H1 (cell line): Measurements from ENCODE around the gene PTPRF. TPM values are rescaled to one million over a fixed set of nuclear protein-coding genes. Genes with fewer than 3 reads are reported as not detected.

Experiments
- CTCF ChIA-PET: fragments of 300-600 bp; sonication (Branson Sonifier 250); formaldehyde crosslinking; loops from one replicate; lab custom pipeline; 2021; ENCODE audit not compliant: partially characterized antibody; lab: Charles Lee
- POLR2A ChIA-PET: fragments of 300-600 bp; sonication (Branson Sonifier 250); formaldehyde crosslinking; loops from one replicate; lab custom pipeline; 2021; ENCODE audit warnings: inconsistent platforms; ENCODE audit not compliant: partially characterized antibody; lab: Charles Lee
- DNase-seq, 2 experiments: peaks; one replicate each; pipeline versions ENCODE4 v3.0.0 to v3.0.0-alpha.2; 2010 to 2022; ENCODE audit warnings: low spot score in 2 of 2, low read depth in 1 of 2, mixed read lengths in 1 of 2
- FAIRE-seq: peaks from 2 replicates; lab custom pipeline; 2011; peaks lifted over from hg19 to GRCh38; lab: Jason Lieb, UNC
- H2AFZ ChIP-seq: 2 replicates; pipeline ENCODE4 v1.8.1; 2012; ENCODE audit warnings: low read length, inconsistent platforms
- H2AK5ac ChIP-seq: 2 replicates; pipeline ENCODE4 v1.6.1; 2013; ENCODE audit warnings: low read depth, low read length
- H2BK120ac ChIP-seq: replicated peaks from 2 replicates; pipeline ENCODE3; 2013; ENCODE audit warnings: low read depth, low read length, inconsistent platforms
- H2BK12ac ChIP-seq: 2 replicates; pipeline ENCODE4 v1.6.1; 2013; ENCODE audit warnings: low read depth, low read length
- H2BK15ac ChIP-seq: 2 replicates; pipeline ENCODE4 v1.6.1; 2013; ENCODE audit warnings: low read length
- H2BK20ac ChIP-seq: 2 replicates; pipeline ENCODE4 v1.6.1; 2013; ENCODE audit warnings: low read length
- H2BK5ac ChIP-seq: 2 replicates; pipeline ENCODE4 v1.6.1; 2013; ENCODE audit warnings: low read depth, low read length
- H3K14ac ChIP-seq: 2 replicates; pipeline ENCODE4 v1.6.1; 2013; ENCODE audit warnings: inconsistent platforms; ENCODE audit not compliant: insufficient read length
- H3K18ac ChIP-seq: 2 replicates; pipeline ENCODE4 v1.6.1; 2013; ENCODE audit warnings: low read length; ENCODE audit errors: extremely low read depth
- H3K23ac ChIP-seq: 2 replicates; pipeline ENCODE4 v1.6.1; 2013; ENCODE audit warnings: inconsistent platforms; ENCODE audit not compliant: insufficient read length
- H3K23me2 ChIP-seq: 2 replicates; pipeline ENCODE4 v1.6.1; 2013; ENCODE audit warnings: low read depth, low read length
- H3K27ac ChIP-seq: 2 replicates; pipeline ENCODE4 v1.6.1; 2011; ENCODE audit warnings: low read depth, low read length, inconsistent platforms
- H3K27me3 ChIP-seq, 4 experiments: replicated peaks in 1 of 4; 1 replicate in 1 of 4; 2 replicates in 3 of 4; pipeline versions ENCODE4 v1.6.1 to v1.8.1; 2011 to 2013; ENCODE audit warnings: low read length in 3 of 4, mild to moderate bottlenecking in 3 of 4, inconsistent platforms in 2 of 4, mixed read lengths in 2 of 4, moderate library complexity in 1 of 4; ENCODE audit not compliant: control insufficient read depth in 3 of 4, insufficient read depth in 3 of 4; ENCODE audit errors: extremely low read depth in 1 of 4
- H3K36me3 ChIP-seq, 4 experiments: 2 replicates each; pipeline versions ENCODE4 v1.6.1 to v1.8.1; 2011 to 2013; ENCODE audit warnings: mild to moderate bottlenecking in 4 of 4, low read length in 3 of 4, moderate library complexity in 2 of 4, control low read depth in 1 of 4, inconsistent platforms in 1 of 4; ENCODE audit not compliant: insufficient read depth in 4 of 4, control insufficient read depth in 2 of 4
- H3K4ac ChIP-seq: replicated peaks from 2 replicates; pipeline ENCODE3; 2013; ENCODE audit warnings: low read length, low read depth, mixed read lengths, inconsistent platforms; ENCODE audit not compliant: insufficient read length
- H3K4me1 ChIP-seq, 4 experiments: replicated peaks in 1 of 4; 1 replicate in 1 of 4; 2 replicates in 3 of 4; pipeline versions ENCODE4 v1.6.1 to v1.8.1; 2011 to 2013; ENCODE audit warnings: low read length in 3 of 4, inconsistent platforms in 2 of 4, mixed read lengths in 1 of 4; ENCODE audit not compliant: insufficient read depth in 4 of 4, control insufficient read depth in 3 of 4
- H3K4me2 ChIP-seq, 2 experiments: 2 replicates each; pipeline versions ENCODE4 v1.6.1 to v1.8.1; 2011 to 2013; ENCODE audit warnings: low read depth in 2 of 2, low read length in 2 of 2, control low read depth in 1 of 2, inconsistent platforms in 1 of 2, mild to moderate bottlenecking in 1 of 2; ENCODE audit not compliant: insufficient read depth in 1 of 2
- H3K4me3 ChIP-seq, 4 experiments: fragments of 200-600, 300-600 bp in 1 of 4; sonication (generic), shearing (Covaris generic), sonication (Bioruptor Twin) in 1 of 4; 2 replicates each; pipeline versions ENCODE4 v1.5.1 to v1.8.1; 2011 to 2016; ENCODE audit warnings: low read length in 4 of 4, low read depth in 3 of 4, control low read depth in 2 of 4, inconsistent platforms in 2 of 4, mild to moderate bottlenecking in 2 of 4, mixed read lengths in 1 of 4, moderate library complexity in 1 of 4; ENCODE audit not compliant: insufficient read depth in 2 of 4; ENCODE audit errors: extremely low read depth in 1 of 4
- H3K56ac ChIP-seq: replicated peaks from 2 replicates; pipeline ENCODE3; 2013; ENCODE audit warnings: low read depth, mild to moderate bottlenecking, mixed read lengths, low read length, inconsistent platforms; ENCODE audit not compliant: insufficient read length
- H3K79me1 ChIP-seq: 2 replicates; pipeline ENCODE4 v1.6.1; 2013; ENCODE audit warnings: low read depth, low read length, control low read depth
- H3K79me2 ChIP-seq, 2 experiments: 2 replicates each; pipeline versions ENCODE4 v1.6.1 to v1.8.1; 2012 to 2013; ENCODE audit warnings: low read length in 2 of 2, mild to moderate bottlenecking in 2 of 2, inconsistent platforms in 1 of 2; ENCODE audit not compliant: insufficient read depth in 2 of 2, control insufficient read depth in 1 of 2
- H3K9ac ChIP-seq, 4 experiments: replicated peaks in 1 of 4; 1 replicate in 1 of 4; 2 replicates in 3 of 4; pipeline versions ENCODE4 v1.6.1 to v1.8.1; 2011 to 2013; ENCODE audit warnings: low read depth in 3 of 4, low read length in 3 of 4, control low read depth in 2 of 4, mild to moderate bottlenecking in 2 of 4, moderate library complexity in 2 of 4, inconsistent platforms in 1 of 4; ENCODE audit errors: extremely low read depth in 1 of 4
- H3K9me3 ChIP-seq, 2 experiments: 2 replicates each; pipeline versions ENCODE4 v1.6.1 to v1.8.1; 2012 to 2013; ENCODE audit warnings: mild to moderate bottlenecking in 2 of 2, moderate library complexity in 2 of 2, control low read depth in 1 of 2, inconsistent platforms in 1 of 2, low read depth in 1 of 2, low read length in 1 of 2, mixed read lengths in 1 of 2; ENCODE audit not compliant: insufficient read depth in 2 of 2
- H4K20me1 ChIP-seq, 2 experiments: replicated peaks in 1 of 2; 2 replicates each; pipeline versions ENCODE3 to v1.8.1; 2011 to 2013; ENCODE audit warnings: inconsistent platforms in 2 of 2, low read length in 2 of 2, mild to moderate bottlenecking in 1 of 2; ENCODE audit not compliant: insufficient read depth in 2 of 2, control insufficient read depth in 1 of 2
- H4K5ac ChIP-seq: 2 replicates; pipeline ENCODE4 v1.6.1; 2013; ENCODE audit warnings: low read length, low read depth, mixed read lengths, inconsistent platforms; ENCODE audit not compliant: insufficient read length
- H4K8ac ChIP-seq: 2 replicates; pipeline ENCODE4 v1.8.0; 2013; ENCODE audit warnings: mild to moderate bottlenecking, moderate library complexity, low read length, inconsistent platforms; ENCODE audit not compliant: insufficient read depth; ENCODE audit errors: extremely low read depth
- H4K91ac ChIP-seq: replicated peaks from 2 replicates; pipeline ENCODE3; 2013; ENCODE audit warnings: low read length, mixed read lengths, inconsistent platforms; ENCODE audit not compliant: insufficient read length
- CHD1 ChIP-seq: IDR thresholded peaks from 2 replicates; pipeline ENCODE4 v1.6.1; 2012; ENCODE audit warnings: low read depth, low read length, improper control_type of control experiment
- KDM5A ChIP-seq: fragments of 200-600 bp; IDR thresholded peaks from 2 replicates; pipeline ENCODE4 v1.7.1; 2012; ENCODE audit warnings: mild to moderate bottlenecking, low read length, inconsistent platforms, mixed read lengths
- NRF1 ChIP-seq: IDR thresholded peaks from 2 replicates; pipeline ENCODE4 v1.6.1; 2011; ENCODE audit warnings: mild to moderate bottlenecking, low read depth, low read length, improper control_type of control experiment
- POLR2A ChIP-seq, 2 experiments: IDR thresholded peaks; 1 replicate in 1 of 2; 2 replicates in 1 of 2; pipeline ENCODE4 v1.6.1; 2011; ENCODE audit warnings: low read depth in 2 of 2, low read length in 2 of 2, mild to moderate bottlenecking in 2 of 2; ENCODE audit errors: control extremely low read depth in 1 of 2
- RXRA ChIP-seq: IDR thresholded peaks from 2 replicates; pipeline ENCODE4 v1.6.1; 2011; ENCODE audit warnings: low read depth, mild to moderate bottlenecking, low read length, moderate library complexity; ENCODE audit not compliant: insufficient read depth
- TCF12 ChIP-seq: IDR thresholded peaks from 2 replicates; pipeline ENCODE4 v1.6.1; 2011; ENCODE audit warnings: low read depth, mild to moderate bottlenecking, low read length
- WGBS, 2 experiments: shearing (Covaris generic) in 1 of 2; methylation state at CpG; one replicate each; pipeline versions ENCODE4 v1.1.6 to v1.1.7; 2013 to 2015; ENCODE audit warnings: low lambda C conversion rate in 2 of 2, mixed read lengths in 2 of 2, inconsistent platforms in 1 of 2, low coverage in 1 of 2, missing lambda C conversion rate in 1 of 2; ENCODE audit not compliant: insufficient replicate concordance in 2 of 2, insufficient coverage in 1 of 2, insufficient read length in 1 of 2; ENCODE audit errors: extremely low coverage in 1 of 2, missing lambda C conversion rate in 1 of 2; 5-methylcytosine and 5-hydroxymethylcytosine counted together
- polyA plus RNA-seq, 7 experiments: library from polyadenylated mRNA; depleted of rRNA in 3 of 7; stranded (reverse) in 5 of 7; unstranded in 2 of 7; fragments of >200 nt in 5 of 7; fragments of 200-250 nt in 2 of 7; gene quantifications; 1 replicate in 5 of 7; 2 replicates in 1 of 7; 4 replicates in 1 of 7; pipeline versions ENCODE4 v1.2.1 to v1.2.3, GENCODE V29; 2011 to 2013; ENCODE audit warnings: missing spikeins in 2 of 7, mixed read lengths in 2 of 7
- total RNA-seq: library from RNA; stranded (reverse); fragmentation: NEBNext Ultra II Directional; extraction: Animal tissue kit (Norgen Biotek cat#: 25700); gene quantifications from 2 replicates; pipeline ENCODE4 v1.2.1, GENCODE V29; 2021
- TF ChIP-seq, protein P1 (sequence below), 3 experiments: IDR thresholded peaks; 1 replicate in 2 of 3; 2 replicates in 1 of 3; pipeline versions ENCODE4 v1.5.1 to v1.6.1; 2011; ENCODE audit warnings: low read length in 3 of 3, mild to moderate bottlenecking in 3 of 3, inconsistent platforms in 2 of 3, low read depth in 1 of 3, moderate library complexity in 1 of 3; ENCODE audit not compliant: insufficient read depth in 1 of 3; ENCODE audit errors: control extremely low read depth in 1 of 3

PTPRF gene
- total and polyA plus RNA-seq, 2 of the 8 experiments (the other 6 are each of a cell fraction or from before 2014, with no cell fraction given): 136 to 231 TPM

GRCh38 chr1:43564551-43565348, 34.1 kb downstream of the PTPRF start:
- H4K20me1 ChIP-seq: peaks cover 28 to 29% of the 10 kb centered on the region in 2 experiments
- POLR2A ChIA-PET: interaction anchor here (1.1 to 2.5 kb wide), 10 partner anchors 8 to 115 kb away, joined by 3 to 13 read pairs (median 5); partner anchors contain the start of gene KDM4A

More at GRCh38 chr1:43564551-43565348, 34.1 kb downstream of the PTPRF start:
- DNase-seq (no peak), FAIRE-seq (no peak)
- Histone ChIP-seq H2BK120ac (no peak overlapping the region), H3K79me2 (peaks cover 0 to 20% of the 10 kb centered on the region in 2 experiments; a peak in 2 of 4 replicates), H2AK5ac (no peak overlapping the region), H2BK15ac (peak overlapping the region; percentile 88; the same call in 1 of the 2 replicates), H3K4me2 (peak overlapping the region; percentile 44 to 75), H3K79me1 (peaks cover 16% of the 10 kb centered on the region), H3K36me3 (peaks cover 0 to 3% (median 1%) of the 10 kb centered on the region in 4 experiments; a peak in 3 of 8 replicates), H3K9me3 (no peaks in the 10 kb centered on the region), H4K5ac (no peak overlapping the region), H2AFZ (no peak overlapping the region), H3K23me2 (peaks cover 6% of the 10 kb centered on the region), H2BK5ac (peak overlapping the region; percentile 23; the same call in 1 of the 2 replicates), H3K9ac (peak overlapping the region in 2 of 4 experiments; percentile 22 to 25; a peak in 2 of 7 replicates), H2BK20ac (no peak overlapping the region), H4K8ac (no peak overlapping the region), H3K56ac (no peak overlapping the region), H3K4me3 (peak overlapping the region in 3 of 4 experiments; percentile 18 to 50 (median 32); a peak in 4 of 8 replicates), H3K14ac (peak overlapping the region; percentile 27), H3K4me1 (peaks cover 0 to 30% (median 21%) of the 10 kb centered on the region in 4 experiments; a peak in 6 of 7 replicates), H3K4ac (no peak overlapping the region), H2BK12ac (0 out of 2 replicates have a peak overlapping the region, but pooled peaks have one; percentile 18), H3K27me3 (no peaks in the 10 kb centered on the region), H3K27ac (no peak overlapping the region; the same call in 1 of the 2 replicates), H3K18ac (no peak overlapping the region), H4K91ac (peak overlapping the region; percentile 81), H3K23ac (no peak overlapping the region)
- CTCF ChIA-PET: interaction anchor here (0.6 to 3.4 kb wide), 9 partner anchors 9 to 195 kb away, joined by 3 to 33 read pairs (median 3); no protein-coding TSS in a partner anchor
- WGBS, 2 experiments: 74% methylated on average over 19 of the region's 19 CpGs; no CpG with 5 or more reads in 1 of the 2 experiments
- no peak for TF ChIP-seq KDM5A
- no peak for TF ChIP-seq NRF1
- no peak for TF ChIP-seq TCF12
- TF ChIP-seq, protein P1, sequence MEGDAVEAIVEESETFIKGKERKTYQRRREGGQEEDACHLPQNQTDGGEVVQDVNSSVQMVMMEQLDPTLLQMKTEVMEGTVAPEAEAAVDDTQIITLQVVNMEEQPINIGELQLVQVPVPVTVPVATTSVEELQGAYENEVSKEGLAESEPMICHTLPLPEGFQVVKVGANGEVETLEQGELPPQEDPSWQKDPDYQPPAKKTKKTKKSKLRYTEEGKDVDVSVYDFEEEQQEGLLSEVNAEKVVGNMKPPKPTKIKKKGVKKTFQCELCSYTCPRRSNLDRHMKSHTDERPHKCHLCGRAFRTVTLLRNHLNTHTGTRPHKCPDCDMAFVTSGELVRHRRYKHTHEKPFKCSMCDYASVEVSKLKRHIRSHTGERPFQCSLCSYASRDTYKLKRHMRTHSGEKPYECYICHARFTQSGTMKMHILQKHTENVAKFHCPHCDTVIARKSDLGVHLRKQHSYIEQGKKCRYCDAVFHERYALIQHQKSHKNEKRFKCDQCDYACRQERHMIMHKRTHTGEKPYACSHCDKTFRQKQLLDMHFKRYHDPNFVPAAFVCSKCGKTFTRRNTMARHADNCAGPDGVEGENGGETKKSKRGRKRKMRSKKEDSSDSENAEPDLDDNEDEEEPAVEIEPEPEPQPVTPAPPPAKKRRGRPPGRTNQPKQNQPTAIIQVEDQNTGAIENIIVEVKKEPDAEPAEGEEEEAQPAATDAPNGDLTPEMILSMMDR (IDR thresholded peaks at IDR 0.05; ENCODE audit: control extremely low read depth in 1 of 3, insufficient read depth in 1 of 3, low read depth in 1 of 3, low read length in 3 of 3): no peak
- TF ChIP-seq RXRA: no peak
- no peak for TF ChIP-seq CHD1
- TF ChIP-seq POLR2A (IDR thresholded peaks at IDR 0.05; ENCODE audit: control extremely low read depth in 1 of 2, low read depth in 2 of 2, low read length in 2 of 2): no peak
